EH (cell line): ENCODE results near the gene TWSG1.
A peak's percentile ranks its signal among the peaks of the same experiment; 100 is the strongest.
"Not testable (repeated sequence)": the region's sequence is repeated elsewhere in the genome, so short reads cannot be mapped to it uniquely, and the experiment has no call there.

Experiments
- DNase-seq: peaks from one replicate; pipeline ENCODE4 v3.0.0-alpha.2; 2015; ENCODE audit warnings: low read depth

Gene TWSG1

DNA sequence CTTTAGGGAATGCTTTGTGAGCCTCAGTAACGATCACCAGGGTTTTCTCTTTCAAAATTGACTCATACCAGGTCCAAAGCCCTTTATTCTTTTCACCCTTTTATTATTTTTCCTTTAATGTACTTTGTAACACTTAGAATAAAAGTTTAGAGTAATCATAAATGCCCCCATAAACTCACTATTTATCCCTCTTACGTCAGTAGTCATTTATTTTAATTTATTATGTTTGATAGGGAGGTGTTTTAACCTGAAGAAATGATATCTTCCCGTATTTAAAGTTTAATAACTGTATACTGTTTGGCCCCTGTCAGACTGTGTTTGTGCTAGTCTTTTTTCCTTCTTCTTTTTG lies 1.1 kb downstream of the TWSG1 start:
- no peak for DNase-seq

DNA sequence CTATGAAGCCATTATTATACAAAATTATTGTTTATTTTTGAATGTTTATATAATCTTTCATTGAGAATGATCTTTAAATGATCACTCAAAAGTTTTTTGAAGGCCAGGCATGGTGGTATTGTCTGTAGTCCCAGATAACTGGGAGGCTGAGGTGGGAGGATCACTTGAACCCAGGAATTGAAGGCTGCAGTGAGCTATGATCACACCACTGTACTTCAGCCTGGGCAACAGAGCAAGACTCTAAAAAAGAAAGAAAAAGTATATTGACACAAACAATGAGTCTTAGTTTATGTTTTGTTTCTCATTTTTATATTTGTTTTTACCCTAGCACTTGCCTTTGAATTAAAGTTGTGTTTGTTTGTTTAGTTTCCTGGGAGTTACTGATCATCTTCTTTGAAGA lies 2.3 kb downstream of the TWSG1 start:
- DNase-seq: no peak

DNA sequence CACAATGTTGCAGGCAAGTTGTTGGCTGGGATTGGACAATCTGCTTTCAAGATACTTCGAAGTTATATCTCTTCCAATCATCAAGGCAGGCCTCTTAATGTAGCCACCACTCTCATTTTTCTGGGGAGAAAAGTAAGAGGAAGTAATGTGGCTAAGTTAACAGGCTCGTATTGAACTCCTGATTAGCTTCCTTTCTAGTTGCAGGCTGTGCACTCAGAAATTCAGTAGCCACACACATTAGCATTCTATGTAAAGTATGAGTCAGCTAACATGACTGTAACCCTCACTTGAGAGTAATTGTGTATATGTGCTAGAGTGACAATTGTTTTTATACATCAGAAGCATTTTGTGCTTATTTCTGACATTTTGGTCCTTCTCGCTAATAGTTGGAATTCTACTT lies 3.3 kb downstream of the TWSG1 start:
- DNase-seq: peak; percentile 59

DNA sequence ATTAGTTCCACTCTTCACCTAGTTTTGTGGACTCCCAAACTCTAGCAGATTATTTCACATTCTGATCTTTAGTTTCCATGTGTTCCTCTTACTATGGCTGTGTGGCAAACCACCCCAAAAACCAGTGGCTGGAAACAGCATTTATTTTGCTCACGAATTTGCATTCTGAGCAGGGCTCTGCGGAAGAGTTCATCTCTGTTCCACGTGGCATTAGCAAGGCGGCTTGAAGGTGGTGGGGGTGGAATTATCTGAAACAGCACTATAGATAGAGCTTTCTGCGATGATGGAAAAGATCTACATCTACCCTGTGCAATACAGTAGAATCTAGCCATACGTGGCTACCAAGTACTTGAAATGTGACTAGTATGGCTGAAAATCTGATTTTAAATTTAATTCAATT lies 5.9 kb downstream of the TWSG1 start:
- DNase-seq: no peak

DNA sequence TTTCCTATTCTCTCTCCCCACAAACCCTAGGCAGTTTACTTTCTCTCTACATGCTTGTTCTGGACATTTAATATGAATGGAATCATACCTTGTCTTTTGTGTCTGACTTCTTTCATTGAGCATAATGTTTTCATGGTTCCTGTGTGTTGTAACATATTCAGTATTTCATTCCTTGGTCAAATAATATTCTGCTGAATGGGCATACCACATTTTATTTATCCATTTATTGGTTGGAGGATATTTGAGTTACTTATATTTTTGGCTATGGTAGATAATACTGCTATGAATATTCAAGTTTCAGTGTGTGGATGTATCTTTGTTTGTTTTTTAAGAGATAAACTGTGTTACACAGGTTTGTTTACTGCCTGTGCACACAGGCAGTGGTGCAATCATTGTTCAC lies 9.0 kb downstream of the TWSG1 start:
- no peak for DNase-seq

DNA sequence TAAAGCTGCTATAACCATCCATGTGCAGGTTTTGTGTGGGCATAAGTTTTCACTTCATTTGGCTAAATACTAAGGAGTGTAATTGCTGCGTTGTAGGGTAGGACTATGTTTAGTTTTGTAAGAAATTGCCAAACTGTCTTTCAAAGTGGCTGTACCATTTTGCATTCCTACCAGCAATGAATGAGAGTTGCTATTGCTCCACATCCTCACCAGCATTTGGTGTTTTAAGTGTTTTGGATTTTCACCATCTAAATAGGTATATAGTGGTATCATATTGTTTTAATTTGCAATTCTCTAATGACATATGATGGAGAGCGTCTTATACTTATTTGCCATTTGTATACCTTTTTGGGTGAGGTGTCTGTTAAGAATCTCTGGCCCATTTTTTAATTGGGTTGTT lies 12.2 kb downstream of the TWSG1 start:
- DNase-seq: no peak

DNA sequence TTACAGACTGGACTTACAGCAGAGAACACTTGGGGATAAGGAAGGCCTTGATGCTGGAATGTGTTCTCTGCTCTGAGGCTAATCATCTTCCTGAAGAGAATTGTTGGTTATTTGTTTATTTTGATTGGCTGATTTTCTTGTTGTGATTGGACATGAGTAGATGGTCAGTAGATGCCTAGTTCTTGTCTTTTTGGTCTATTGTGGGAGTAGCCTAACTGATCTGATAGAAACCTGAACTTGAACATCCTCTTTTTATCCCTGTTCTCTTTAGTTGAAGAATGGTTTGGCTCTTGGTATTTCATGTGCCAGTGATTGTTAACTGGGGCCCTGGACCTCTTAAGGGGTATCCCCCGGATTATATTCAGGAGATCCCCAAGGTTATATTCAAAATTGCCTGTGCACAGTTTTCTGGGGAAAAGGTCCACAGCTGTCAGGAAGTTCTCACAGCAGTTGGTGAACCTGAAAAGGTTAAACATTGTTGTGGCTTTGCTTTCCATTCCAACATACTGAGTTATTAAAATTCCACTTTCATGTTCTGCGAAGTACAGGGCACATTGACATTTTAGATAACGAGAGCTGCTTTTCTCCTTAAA lies 13.6 kb downstream of the TWSG1 start:
- peak; percentile 67 for DNase-seq

DNA sequence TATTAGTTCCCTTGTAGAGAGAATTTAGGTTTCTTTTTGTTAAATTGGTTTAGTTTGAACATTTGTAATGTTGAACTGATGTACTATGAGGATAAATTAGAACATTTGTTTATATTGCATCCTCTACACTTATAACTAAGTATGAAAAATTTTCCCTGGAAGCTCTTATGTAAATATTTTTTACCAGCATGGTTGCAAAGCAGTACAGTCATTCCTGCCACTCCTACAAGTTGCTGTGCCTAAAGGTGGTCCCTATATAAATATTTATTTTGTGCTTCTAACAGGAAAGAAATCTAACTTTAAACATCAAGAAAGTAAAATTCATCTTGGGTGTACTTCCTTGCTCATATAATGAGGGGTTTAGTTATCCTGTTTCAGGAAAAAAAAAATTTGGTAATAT lies 14.2 kb downstream of the TWSG1 start:
- peak; percentile 39 for DNase-seq

DNA sequence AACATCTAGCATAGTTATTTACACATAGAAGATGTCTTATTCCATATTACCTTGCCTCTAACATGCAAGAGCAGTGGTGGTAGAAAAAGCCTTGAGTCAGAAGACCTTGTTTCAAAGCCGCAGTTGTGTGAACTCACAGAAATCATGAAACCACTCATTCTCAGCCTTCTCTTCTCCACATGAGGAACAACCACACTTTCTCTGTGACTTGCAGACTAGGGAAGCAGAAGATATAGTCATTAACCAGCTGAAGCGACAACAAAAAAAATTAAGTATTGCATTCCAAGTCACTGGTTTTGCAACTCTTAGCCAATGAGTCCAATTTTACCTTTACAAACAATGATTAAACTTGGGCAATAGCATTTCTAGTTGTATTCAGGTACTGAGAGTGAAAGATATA lies 19.0 kb downstream of the TWSG1 start:
- no peak for DNase-seq

DNA sequence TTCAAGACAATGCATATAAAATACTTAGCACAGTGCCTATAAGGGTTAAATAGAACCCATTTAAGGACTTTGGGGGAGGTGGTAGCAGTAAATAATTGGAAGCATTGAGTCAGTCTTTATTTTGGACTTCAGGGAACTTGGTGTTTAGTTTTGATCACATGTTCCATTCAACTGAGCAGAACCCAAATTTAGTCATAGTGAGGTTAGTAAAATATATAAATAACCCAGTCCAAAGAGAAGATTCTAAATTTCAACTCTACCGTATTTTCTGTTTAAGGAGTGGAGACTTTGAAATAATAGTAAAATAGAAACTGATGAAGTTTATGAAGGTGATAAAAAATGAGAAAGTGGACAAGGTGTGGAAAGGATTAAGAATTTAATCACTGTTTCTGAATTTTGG lies 19.7 kb downstream of the TWSG1 start:
- peak; percentile 29 for DNase-seq

DNA sequence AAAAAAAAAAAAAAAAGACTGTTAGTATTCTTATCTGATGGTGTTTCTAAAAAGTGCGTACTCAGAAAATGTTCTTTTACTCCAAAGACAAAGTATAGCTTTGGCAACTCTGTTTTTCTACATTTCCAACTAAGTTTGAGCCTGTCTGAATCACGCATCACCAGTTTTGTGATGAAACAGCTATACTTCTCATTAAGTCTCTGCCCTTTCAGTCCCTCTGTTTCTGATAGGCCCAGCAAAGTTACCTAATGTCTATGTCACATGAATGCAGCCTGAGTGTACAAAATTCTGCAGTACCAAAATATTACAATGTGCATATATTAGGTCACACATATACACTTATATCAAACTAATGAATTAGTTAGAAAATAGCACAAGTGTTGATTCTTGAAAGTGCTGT lies 22.4 kb downstream of the TWSG1 start:
- DNase-seq: no peak

DNA sequence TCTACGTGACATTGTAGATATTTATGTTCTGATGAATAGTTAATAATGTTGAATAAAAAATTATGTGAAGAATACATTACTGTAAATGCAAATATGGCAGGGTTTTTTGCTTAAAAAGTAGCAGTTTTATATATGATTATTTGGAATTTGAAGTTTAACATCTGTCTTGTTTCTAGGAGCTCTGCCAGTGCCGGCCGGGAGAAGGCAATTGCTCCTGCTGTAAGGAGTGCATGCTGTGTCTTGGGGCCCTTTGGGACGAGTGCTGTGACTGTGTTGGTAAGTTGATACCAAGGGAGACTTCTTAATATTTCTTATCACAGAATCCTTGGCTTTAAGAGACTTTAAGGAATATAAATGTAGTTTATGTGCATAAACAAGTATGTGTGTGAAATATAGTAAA lies 25.2 kb downstream of the TWSG1 start:
- DNase-seq: no peak

DNA sequence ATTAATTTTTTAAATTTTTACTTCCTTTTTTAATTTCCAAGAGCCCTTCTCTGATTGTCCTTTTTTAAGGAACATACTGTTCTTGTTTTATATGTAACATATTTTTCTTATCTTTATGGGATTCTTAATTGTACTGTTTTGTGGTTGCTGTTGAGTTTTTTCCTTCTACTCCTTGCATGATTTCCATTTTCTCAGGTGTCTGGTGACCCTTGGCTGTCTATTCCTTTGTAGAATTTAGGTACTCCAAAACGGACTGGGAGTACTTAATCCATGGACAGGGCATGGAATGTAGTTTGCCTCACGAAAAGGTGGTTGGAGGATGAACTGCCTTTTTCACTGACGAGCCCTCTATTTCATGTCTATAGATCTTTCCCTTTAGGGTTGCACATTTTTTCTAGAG lies 26.6 kb downstream of the TWSG1 start:
- no peak for DNase-seq

DNA sequence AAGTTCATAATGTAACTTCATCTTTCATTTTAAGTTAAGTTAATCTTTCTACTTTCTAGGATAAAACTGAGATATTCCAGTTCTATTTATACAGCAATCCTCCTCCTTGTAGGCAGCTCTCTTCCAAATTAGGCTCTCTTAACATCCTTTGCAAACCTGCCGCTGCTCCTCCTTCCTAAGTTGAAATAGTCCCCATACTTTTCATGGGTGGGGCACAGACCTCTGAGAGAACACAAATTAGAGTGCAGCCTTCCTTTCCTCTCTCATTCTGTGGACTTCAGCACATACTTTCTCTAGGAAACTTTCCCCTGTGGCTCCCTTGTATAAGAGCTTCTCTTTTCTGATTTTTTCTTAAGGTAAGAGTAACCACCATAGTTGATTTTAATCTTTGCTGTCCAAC lies 28.3 kb downstream of the TWSG1 start:
- DNase-seq: peak; percentile 62

DNA sequence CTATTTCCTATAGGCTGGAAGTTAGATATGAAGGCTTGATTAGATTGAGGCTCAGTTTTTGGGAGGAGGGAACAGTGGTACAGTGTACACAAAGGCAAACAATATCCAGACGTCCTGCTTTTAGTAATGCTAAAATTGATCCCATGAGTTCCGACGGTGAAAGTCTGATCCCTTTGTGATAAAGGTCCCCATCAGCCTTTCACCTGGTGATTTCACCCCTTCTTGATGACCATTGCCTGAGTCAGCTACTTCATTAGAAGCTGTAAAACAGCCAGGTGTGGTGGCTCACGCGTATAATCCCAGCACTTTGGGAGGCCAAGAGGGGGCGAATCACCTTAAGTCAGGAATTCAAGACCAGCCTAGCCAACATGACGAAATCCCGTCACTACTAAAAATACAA lies 29.7 kb downstream of the TWSG1 start:
- no peak for DNase-seq

DNA sequence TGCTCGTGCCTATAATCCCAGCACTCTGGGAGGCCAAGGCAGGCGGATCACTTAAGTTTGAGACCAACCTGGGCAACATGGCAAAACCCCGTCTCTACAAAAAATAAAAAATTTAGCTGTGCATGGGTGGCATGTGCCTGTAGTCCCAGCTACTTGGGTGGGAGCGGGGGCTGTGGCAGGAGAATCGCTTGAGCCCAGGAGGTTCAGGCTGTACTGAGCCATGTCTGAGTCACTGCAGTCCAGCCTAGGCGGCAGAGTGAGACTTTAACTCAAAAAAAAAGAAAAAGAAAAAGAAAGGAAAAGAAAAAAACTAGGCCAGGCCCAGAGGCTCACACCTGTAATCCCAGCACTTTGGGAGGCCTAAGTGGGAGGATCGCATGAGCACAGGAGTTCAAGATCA lies 30.8 kb downstream of the TWSG1 start:
- peak; percentile 18 for DNase-seq

DNA sequence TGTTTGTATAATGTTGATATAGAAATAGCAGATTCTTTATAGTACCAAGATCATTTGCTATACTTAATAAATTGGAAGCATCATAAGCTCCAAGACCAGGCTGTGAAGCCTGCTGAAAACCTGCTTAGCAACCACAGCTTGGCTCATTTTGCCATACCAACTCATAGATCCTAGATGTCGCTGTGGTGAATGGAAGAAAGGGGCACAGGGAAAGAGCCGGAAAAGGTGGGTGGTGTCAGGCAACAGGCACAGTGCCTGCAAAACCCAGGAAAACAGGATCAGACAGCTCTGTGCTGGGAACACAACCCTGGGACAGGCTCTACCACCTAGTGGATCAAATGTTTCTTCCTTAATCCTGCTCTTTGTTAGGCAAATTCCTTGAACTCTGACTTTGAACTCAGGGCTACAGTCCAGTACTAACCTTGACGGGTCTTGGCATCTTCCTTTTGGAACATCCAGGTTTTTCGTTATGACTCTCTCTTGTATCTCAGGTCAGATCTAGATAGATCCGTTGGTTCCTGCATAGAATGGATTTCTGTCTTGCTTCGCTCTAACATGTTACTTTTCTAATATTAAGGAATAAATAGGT lies 31.6 kb downstream of the TWSG1 start:
- DNase-seq: peak; percentile 39

DNA sequence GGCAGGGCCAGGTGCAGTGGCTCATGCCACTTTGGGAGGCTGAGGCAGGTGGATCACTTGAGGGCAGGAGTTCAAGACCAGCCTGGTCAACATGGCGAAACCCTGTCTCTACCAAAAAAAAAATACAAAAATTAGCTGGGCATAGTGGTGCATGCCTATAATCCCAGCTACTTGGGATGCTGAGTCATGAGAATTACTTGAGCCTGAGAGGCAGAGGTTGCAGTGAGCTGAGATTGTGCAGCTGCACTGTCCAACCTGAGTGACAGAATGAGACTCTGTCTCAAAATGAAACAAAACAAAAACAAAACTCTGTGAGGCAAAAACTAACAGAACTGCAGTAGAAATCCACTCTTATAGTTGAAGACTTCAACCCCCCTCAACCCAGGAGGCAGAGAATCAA lies 38.7 kb downstream of the TWSG1 start:
- not testable (repeated sequence) for DNase-seq

DNA sequence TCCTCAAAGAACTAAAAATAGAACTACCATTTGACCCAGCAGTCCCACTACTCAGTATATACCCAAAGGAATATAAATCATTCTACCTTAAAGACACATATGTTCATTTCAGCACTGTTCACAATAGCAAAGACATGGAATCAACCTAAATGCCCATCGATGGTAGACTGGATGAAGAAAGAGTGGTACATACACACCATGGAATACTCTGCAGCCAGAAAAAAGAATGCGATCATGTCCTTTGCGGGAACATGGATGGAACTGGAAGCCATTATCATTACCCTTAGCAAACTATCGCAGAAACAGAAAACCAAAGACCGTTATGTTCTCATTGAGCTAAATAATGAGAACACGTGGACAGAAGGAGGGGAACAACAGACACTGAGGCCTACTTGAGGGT lies 44.5 kb downstream of the TWSG1 start:
- no peak for DNase-seq

DNA sequence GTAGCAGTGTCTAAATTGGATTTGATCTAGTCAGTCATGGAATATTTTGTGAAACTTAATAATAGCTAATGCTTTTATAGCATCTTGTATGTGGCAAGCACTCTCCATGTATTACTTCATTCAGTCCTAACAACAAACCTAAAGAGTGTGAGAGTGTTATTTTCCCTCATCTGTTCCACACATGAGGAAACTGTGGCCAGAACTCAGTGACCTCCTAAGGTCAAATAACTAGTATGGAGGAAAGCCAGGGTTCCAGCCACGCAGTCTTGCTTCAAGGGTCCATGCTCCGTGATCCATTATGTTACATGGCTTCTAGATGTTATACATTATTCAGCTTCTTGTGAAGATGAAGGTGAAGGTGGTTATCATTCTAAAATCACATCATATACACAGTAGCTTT lies 45.5 kb downstream of the TWSG1 start:
- peak; percentile 38 for DNase-seq

DNA sequence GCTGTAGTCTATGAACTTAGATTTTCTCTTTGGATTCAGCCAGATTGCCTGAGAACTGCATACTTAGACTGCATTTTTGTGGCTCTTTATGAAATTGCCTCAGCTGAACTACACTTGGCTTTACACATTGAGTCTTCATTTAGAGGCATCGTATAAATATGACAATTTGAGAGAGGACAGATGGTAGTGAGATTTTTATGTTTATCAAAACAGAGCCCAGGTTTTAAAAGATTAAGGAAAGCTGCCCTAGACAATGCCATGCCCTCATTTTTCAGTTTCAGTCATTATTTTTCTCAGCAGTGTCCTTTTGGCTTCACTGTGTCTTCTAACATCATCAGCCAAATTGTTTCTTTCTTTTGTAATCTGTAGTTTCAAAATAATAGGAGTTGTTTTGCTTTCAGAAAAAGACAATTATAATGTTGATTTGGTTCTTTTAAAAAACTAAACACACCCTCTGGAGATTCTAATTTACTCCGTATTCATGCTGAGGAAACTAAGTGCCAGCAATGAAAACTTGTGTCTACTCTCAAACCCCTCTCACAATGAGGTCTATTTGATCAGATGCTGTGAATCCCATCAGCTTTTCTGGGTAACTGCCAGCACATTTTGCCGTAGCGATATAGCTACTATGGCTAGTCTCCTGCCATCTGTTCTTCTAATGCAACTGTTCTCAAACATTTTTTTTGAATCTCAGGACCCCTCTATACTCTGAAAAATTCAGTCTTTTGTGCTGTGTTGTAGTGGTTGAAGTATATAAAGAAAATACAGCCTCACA lies 46.2 kb downstream of the TWSG1 start:
- peak; percentile 65 for DNase-seq

DNA sequence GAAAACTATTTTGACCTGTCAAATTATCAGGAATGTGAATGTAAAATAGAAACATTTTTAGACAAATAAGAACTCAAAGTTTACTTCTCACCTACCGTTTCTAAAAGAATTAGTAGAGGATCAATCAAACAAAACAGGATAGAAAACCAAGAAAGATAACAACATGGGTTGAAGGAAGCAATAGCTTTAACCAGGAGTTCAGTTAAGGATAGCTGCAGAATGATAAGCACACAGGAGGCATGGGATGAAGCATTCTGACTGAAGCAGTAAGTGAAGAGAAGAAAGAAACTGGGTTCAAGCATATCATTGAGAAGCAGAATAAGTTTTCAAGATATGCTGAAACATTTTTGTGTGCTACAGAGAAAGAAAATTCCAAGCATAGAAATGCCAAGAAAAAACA lies 52.3 kb downstream of the TWSG1 start:
- no peak for DNase-seq

DNA sequence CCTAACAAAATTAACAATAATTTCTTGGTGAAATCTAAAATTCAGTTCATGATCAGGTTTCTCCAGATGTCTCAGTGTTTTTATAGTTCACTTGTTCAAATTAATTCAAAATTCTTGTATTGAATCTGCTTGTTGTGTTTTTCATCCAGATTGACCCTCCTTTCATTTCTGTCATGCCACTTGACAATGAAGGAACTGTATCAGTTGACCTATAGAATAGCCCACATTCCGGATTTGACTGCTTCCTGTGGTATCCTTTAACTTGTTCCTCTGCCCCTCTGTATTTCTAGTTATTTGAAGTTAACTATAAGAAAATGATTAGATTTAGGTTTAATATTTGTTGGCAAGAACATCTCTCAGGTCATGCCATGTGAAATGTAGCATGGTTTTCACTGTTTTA lies 53.3 kb downstream of the TWSG1 start:
- DNase-seq: no peak

DNA sequence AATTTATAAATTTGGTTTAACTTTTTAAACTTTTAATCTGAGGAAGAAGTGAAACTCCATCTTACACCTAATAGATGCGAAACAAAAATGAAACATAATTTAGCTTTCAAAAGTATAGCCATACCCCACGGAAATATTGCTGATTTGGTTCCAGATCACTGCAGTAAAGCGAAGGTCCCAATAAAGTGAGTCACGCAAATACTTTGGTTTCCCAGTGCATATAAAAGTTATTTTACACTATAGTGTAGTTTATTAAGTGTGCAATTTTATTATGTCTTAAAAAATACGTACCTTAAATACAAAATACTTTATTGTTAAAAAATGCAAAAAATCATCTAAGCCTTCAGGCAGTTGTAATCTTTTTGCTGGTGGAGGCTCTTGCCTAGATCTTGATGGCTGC lies 55.1 kb downstream of the TWSG1 start:
- no peak for DNase-seq
